Measurements from ENCODE around the gene XYLT1.

XYLT1 gene

DNA sequence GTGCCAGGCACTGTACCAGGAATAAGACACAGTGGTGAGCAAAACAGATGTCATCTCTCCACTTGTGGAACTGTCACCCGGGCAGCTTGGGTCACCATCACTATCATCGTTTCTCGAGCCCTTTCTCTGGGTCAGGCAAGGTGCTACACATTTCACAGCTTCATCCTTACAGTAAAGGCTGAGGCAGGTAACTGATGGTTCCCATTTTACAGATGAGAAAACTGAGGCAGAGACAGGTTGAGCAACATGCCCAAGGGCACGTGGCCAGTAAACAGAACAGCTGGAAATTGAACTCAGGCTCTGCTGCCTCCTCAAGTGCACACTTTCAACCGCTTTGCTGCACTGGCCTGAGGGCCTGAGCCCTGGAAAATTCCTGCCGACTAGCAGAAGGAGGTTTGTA is 294.6 kb downstream of the XYLT1 start:
- no peak for ATAC-seq (replicated peaks)
- DNase-seq: no peak
- Mint-ChIP-seq H3K36me3 (peaks cover 60 to 75% of the 10 kb centered on the region in 2 donors), H3K27ac (no peak overlapping the region), H3K4me3 (no peak overlapping the region), H3K27me3 (no peaks in the 10 kb centered on the region), H3K4me1 (peaks cover 27 to 55% of the 10 kb centered on the region in 2 donors), H3K9me3 (peaks cover 0 to 4% of the 10 kb centered on the region in 2 donors)

DNA sequence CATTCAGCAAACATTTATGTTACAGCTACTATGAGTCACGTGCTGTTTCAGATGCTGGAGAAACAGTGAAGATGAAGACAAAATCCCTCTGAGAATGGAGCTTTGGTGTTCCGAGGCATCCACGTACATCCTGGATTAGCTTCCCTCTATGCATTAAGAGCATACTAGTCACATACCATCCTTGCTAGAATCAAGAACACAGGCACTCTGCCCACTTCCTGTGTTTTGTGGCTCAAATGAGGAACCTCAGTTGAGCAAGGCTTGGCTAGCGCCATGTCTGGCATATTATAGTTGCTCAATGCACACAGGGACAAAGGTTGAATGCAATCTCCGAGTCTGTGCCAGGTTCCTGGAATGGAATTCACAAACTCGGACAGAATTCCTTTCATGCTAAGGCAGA is 297.5 kb downstream of the XYLT1 start:
- Mint-ChIP-seq H3K27ac (no peak overlapping the region), H3K9me3 (peaks cover 0 to 4% of the 10 kb centered on the region in 2 donors), H3K36me3 (peaks cover 49 to 69% of the 10 kb centered on the region in 2 donors), H3K4me3 (no peak overlapping the region), H3K4me1 (peaks cover 24 to 45% of the 10 kb centered on the region in 2 donors), H3K27me3 (no peaks in the 10 kb centered on the region)
- peak; percentile 7 for DNase-seq
- peak; percentile 88 to 90 for ATAC-seq (replicated peaks)

DNA sequence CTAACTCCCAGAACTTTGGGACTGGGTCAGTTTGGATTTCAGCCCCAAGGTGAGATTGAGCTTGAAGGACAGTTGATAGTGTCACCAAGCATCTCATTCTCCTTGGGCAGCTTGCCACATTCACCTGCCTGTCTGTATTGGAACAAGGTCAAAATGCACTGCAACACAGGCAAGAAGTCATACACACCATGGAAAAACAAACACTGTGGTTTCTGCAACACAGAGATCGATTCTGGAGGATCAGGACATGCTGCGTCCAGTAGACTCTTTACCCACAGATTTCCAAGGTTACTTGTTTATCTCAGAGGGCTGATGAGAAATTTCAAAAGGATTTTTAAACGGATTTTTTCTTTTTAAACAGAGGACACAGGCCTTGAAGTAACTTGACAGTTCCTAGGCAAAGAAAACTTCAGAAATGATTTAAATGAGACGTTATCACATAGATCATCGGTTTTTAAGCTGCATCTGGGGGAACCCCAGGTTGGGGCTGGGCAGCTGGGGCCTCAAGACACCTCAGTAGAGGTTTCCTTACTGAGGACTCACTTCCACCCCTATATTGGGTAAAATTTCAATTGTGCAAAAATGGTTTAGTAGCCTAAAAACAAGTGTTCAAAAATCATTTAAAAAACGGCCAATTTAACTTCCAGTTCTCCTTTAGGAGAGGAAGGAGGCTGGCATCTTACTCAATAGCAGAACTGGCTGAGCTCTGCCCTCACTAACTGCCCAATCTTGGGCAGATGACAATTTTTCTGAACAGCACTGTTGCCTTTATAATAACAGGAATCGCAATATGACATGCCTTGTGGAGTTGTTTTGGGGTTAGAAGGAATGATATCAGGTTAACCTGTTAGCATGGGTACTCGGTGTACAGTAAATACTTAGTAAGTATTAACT is 299.3 kb downstream of the XYLT1 start:
- DNase-seq: no peak
- H3K36me3 Mint-ChIP-seq: peaks cover 50 to 69% of the 10 kb centered on the region in 2 donors

DNA sequence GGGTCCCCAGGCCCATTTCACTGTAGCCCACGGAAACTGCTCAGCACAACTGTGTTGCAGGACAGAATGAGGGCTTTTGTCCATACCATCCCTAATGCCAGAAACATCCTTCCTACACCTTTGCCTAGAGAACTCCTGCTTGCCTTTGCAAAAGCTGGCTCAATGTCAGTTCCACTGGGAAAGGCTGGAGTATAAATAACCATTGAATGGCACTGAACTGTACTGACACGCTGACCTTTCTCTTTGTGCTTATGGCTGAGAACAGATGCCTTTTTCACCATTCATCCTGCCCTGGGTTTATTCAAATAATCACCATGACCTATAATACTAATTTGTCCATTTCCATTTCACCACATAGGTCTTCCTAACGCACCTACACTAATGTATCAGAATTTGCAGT is 300.3 kb downstream of the XYLT1 start:
- Mint-ChIP-seq H3K27me3 (no peaks in the 10 kb centered on the region), H3K4me1 (peaks cover 39 to 63% of the 10 kb centered on the region in 2 donors), H3K4me3 (no peak overlapping the region), H3K9me3 (peaks cover 3 to 11% of the 10 kb centered on the region in 2 donors), H3K36me3 (peaks cover 45 to 66% of the 10 kb centered on the region in 2 donors), H3K27ac (no peak overlapping the region)
- ATAC-seq (replicated peaks) (no peak), DNase-seq (no peak)

More for the DNA sequence above, 299.3 kb downstream of the XYLT1 start:
- ATAC-seq (replicated peaks): peak; percentile 38 to 48
- Mint-ChIP-seq H3K27me3 (no peaks in the 10 kb centered on the region), H3K9me3 (peaks cover 3 to 11% of the 10 kb centered on the region in 2 donors), H3K27ac (no peak overlapping the region), H3K4me1 (peaks cover 28 to 53% of the 10 kb centered on the region in 2 donors), H3K4me3 (no peak overlapping the region)

DNA sequence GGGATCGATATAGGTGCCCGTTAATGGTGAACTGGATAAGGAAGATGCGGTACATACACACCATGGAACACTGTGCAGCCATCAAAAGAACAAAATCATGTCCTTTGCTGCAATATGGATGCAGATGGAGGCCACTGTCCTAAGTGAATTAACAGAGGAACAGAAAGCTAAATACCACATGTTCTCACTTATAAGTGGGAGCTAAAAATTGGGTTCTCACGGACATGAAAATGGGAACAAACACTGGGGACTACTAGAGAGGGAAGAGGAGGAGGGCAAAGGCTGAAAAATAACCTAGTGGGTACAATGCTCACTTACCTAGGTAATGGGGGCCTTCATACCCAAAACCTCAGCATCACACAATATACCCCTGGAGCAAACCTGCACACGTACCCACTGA is 302.6 kb downstream of the XYLT1 start:
- Mint-ChIP-seq H3K27me3 (no peaks in the 10 kb centered on the region), H3K36me3 (peaks cover 32 to 56% of the 10 kb centered on the region in 2 donors), H3K27ac (no peak overlapping the region), H3K4me1 (peaks cover 44 to 73% of the 10 kb centered on the region in 2 donors), H3K9me3 (peaks cover 3 to 7% of the 10 kb centered on the region in 2 donors), H3K4me3 (no peak overlapping the region)
- no peak for ATAC-seq (replicated peaks)
- no peak for DNase-seq

DNA sequence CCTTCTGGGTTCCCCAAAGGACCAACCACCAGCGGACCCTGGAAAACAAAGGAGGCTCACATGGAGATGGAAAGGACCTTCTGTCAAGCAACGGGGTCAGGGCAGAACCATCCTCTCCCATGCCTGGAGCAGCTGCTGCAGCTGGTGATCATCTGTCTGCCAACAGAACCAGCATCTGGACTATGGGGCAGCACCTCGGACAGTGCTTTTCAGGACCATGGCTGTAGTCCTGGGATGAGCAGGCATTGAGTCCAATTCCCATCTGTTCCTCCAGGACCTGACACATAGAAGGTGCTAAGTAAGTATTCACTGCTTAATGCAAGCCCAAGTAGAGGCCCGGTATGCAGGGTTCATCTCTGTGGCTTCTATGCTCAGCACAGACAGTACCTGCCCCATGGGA is 304.7 kb downstream of the XYLT1 start:
- Mint-ChIP-seq H3K36me3 (peaks cover 33 to 60% of the 10 kb centered on the region in 2 donors), H3K4me3 (no peak overlapping the region), H3K27ac (peak overlapping the region; percentile 34), H3K4me1 (peaks cover 38 to 63% of the 10 kb centered on the region in 2 donors), H3K27me3 (no peaks in the 10 kb centered on the region), H3K9me3 (peaks cover 3 to 7% of the 10 kb centered on the region in 2 donors)
- ATAC-seq (replicated peaks): no peak
- DNase-seq: no peak

DNA sequence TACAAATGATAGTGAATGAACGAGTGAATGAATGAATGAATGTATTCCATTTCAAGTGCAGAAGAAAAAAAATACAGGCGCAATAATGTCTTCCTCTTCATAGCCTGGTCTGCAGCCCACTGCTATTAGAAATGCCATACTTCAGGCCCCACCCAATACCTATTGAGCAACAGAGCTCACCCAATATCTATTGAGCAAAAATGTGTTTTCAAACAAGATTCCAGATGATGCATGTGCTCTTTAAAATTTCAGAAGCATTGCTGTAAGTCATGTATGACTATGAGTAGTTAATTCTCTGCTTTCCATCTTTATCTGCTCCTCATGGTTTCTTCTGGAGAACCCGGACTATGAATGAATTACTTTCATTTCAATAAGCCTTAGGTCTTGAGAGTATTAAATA is 308.2 kb downstream of the XYLT1 start:
- no peak for ATAC-seq (replicated peaks)

DNA sequence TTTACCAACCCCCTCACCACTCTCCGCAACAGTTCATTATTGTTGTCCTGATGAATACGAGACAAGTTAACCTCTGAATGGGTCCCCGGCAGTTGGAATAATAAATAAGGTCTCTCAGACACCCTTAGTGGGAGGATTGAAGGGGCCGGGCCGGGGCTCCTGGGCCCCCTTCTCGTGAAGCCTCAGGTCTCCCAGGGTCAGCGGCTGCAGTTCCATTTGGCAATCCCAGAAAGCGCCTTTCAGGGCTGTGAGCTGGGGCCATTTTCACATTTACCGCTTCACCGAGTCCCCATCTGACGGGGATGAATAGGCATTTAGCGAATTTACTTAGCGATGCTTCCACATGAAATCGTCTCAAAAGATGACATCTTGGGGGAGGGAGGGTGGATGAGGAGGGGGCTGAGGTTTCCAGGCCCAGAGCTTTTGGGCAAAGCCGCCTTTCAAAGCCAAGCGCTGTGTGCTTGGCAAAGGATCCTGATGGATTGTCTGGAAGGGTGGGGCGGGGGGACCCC is 309.8 kb downstream of the XYLT1 start:
- Mint-ChIP-seq H3K4me3 (no peak overlapping the region), H3K27me3 (no peaks in the 10 kb centered on the region), H3K27ac (no peak overlapping the region), H3K4me1 (peaks cover 25 to 58% of the 10 kb centered on the region in 2 donors), H3K36me3 (peaks cover 37 to 62% of the 10 kb centered on the region in 2 donors), H3K9me3 (no peaks in the 10 kb centered on the region)
- ATAC-seq (replicated peaks) (no peak), DNase-seq (no peak)

More for the DNA sequence above, 308.2 kb downstream of the XYLT1 start:
- Mint-ChIP-seq H3K4me3 (no peak overlapping the region), H3K36me3 (peaks cover 32 to 63% of the 10 kb centered on the region in 2 donors), H3K27ac (no peak overlapping the region), H3K9me3 (peaks cover under 1% of the 10 kb centered on the region in 2 donors), H3K27me3 (no peaks in the 10 kb centered on the region), H3K4me1 (peaks cover 34 to 65% of the 10 kb centered on the region in 2 donors)
- DNase-seq: no peak

DNA sequence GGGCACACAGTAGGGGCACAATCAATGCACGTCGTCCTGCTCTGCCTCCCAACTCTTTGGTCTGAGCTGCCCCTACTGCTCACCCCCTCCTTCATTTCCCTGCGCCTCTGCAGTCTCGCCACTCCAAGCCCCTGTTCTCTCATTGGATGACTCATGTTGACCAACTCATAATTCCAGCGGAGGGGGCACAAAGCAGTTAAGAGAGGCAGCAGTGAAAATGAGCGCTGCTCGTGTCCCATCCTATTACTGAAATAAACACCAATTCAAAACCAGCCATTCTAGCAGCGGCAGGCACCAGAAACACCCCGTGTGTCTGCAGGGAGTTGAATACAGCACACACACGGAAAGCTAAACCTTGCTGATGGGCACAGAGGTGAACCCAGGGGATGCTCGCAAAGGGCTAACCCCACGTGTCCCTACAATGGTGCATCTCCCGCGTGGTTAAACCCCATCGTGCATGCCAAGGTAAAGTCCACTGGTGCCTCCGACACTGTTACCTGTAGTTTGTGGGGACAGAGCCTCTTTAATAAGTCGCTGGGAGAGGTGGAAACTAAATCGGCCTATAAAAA is 310.4 kb downstream of the XYLT1 start:
- Mint-ChIP-seq H3K4me3 (no peak overlapping the region), H3K4me1 (peaks cover 21 to 58% of the 10 kb centered on the region in 2 donors), H3K36me3 (peaks cover 33 to 63% of the 10 kb centered on the region in 2 donors), H3K27me3 (no peaks in the 10 kb centered on the region), H3K27ac (peak overlapping the region; percentile 73), H3K9me3 (no peaks in the 10 kb centered on the region)
- ATAC-seq (replicated peaks) (no peak), DNase-seq (no peak)

DNA sequence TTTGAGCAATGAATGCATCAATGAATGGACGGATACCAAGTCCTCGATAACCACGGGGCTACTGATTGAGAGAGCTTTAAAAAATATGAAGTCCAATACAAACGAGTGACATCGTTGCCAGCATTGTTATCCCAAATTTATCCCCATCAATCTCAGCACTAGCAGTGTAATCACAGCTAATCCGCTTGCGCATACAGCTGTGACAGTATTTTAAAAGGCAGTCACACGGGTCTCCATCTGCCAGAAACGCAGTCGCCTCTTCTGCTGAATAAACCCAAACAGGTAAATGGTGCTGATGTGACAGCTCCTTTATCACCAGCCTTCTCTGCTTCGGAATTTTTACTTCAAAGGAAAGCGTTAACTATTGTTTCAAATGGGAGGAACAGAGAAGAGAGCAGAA is 311.1 kb downstream of the XYLT1 start:
- no peak for DNase-seq
- Mint-ChIP-seq H3K4me3 (no peak overlapping the region), H3K4me1 (peaks cover 23 to 58% of the 10 kb centered on the region in 2 donors), H3K9me3 (no peaks in the 10 kb centered on the region), H3K27ac (no peak overlapping the region), H3K27me3 (no peaks in the 10 kb centered on the region), H3K36me3 (peaks cover 36 to 71% of the 10 kb centered on the region in 2 donors)
- ATAC-seq (replicated peaks): no peak

DNA sequence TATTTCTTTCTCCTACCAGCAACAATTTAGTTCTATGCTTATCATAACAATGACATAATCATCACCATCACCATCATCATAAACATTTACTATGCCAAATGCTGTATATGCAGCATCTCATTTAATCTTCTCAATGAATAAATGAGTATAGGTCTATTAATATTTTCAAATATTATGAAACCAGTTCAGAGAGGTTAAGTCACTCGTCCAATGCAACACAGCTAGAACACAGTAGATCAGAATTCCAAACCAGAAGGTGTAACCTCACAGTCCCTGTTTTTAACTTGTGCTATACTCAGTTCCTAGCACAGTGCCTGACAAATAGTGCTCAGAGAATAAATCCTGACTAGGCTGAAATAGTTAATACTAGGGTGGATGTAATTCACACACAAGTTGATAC is 314.8 kb downstream of the XYLT1 start:
- Mint-ChIP-seq H3K36me3 (peaks cover 34 to 56% of the 10 kb centered on the region in 2 donors), H3K9me3 (no peaks in the 10 kb centered on the region), H3K27ac (no peak overlapping the region)

DNA sequence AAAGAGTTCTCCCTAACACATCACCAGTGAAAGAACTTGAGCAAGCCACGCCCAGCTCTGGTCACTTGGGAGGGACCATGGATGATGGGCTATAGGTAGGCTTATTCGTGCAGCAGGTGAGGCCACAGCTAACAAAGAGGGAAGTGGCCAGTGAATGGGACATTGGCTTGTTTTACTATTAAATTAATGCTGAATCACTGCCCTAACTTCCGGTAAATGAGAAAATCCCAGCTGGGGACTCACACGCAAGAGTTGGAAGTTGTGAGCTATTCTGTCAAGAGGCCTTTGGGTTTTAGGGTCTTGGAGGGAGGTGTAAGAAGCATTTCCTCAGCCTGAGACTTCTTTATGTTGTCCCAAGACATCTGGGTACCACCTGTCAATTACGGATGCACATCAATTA is 315.3 kb downstream of the XYLT1 start:
- no peak overlapping the region for H3K27ac Mint-ChIP-seq

More for the DNA sequence above, 314.8 kb downstream of the XYLT1 start:
- no peak for ATAC-seq (replicated peaks)
- H3K4me1 Mint-ChIP-seq: peaks cover 13 to 38% of the 10 kb centered on the region in 2 donors
- no peak overlapping the region for H3K4me3 Mint-ChIP-seq
- no peaks in the 10 kb centered on the region for H3K27me3 Mint-ChIP-seq
- DNase-seq: no peak

DNA sequence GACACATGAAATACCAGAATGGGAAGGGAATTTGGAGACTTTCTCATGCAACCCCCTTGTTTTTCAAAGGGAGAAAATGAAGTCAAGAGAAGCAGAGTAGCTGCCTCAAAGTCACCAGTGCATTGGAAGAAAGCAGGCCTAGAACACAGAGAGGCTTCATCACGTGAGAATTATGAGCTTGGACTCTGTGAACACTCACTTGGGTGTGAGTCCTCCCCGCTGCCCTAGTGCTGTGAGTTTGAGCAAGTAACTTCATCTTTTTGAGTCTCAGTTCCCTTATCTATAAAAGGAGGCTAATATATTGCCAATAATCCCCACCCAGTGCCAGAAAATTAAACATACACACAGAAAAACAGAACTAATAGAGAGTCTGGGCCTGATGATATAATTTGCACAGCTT is 315.8 kb downstream of the XYLT1 start:
- Mint-ChIP-seq H3K27ac (peak overlapping the region; percentile 51), H3K27me3 (no peaks in the 10 kb centered on the region), H3K9me3 (no peaks in the 10 kb centered on the region), H3K36me3 (peaks cover 36 to 51% of the 10 kb centered on the region in 2 donors), H3K4me1 (peaks cover 13 to 47% of the 10 kb centered on the region in 2 donors), H3K4me3 (no peak overlapping the region)
- DNase-seq: no peak
- ATAC-seq (replicated peaks): peak; percentile 78 to 87

More for the DNA sequence above, 315.3 kb downstream of the XYLT1 start:
- Mint-ChIP-seq H3K4me1 (peaks cover 13 to 42% of the 10 kb centered on the region in 2 donors), H3K4me3 (no peak overlapping the region), H3K9me3 (no peaks in the 10 kb centered on the region), H3K27me3 (no peaks in the 10 kb centered on the region), H3K36me3 (peaks cover 34 to 55% of the 10 kb centered on the region in 2 donors)
- no peak for DNase-seq
- ATAC-seq (replicated peaks): no peak

DNA sequence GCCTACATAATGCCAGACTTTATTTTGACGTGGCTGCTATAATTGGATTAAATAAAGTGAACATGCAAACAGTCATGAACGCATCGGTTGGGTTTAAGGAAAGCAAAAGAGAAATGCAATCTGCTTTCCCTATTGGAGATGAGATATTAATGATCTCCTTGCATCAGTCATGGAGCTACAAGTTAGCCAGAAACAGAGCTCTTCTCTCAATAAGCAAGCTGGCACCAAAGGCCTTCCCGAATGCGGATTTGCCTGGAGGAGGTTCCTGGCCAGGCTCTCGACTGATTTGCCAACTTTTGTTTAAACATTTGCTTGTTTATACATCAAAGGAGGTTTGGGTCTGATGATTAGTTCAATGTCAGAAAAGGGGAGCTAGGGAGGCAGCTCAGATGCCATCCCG is 318.4 kb downstream of the XYLT1 start:
- DNase-seq: no peak
- H3K36me3 Mint-ChIP-seq: peaks cover 25 to 37% of the 10 kb centered on the region in 2 donors

More for the DNA sequence above, 318.4 kb downstream of the XYLT1 start:
- ATAC-seq (replicated peaks): no peak
- Mint-ChIP-seq H3K9me3 (no peaks in the 10 kb centered on the region), H3K4me1 (peaks cover 8 to 29% of the 10 kb centered on the region in 2 donors), H3K4me3 (no peak overlapping the region), H3K27ac (no peak overlapping the region), H3K27me3 (no peaks in the 10 kb centered on the region)
